Mesothelial cell of epicardium (in vitro differentiated cells): Measurements from ENCODE around the gene PGS1. TPM values are rescaled to one million over a fixed set of nuclear protein-coding genes. Genes with fewer than 3 reads are reported as not detected.

Experiments
- DNase-seq, 2 experiments: peaks; one replicate each; pipeline ENCODE4 v3.0.0; 2021; ENCODE audit warnings: low spot score in 2 of 2; ENCODE audit not compliant: unreplicated experiment in 2 of 2
- H3K27ac Mint-ChIP-seq: 2 replicates; pipeline ENCODE4 v1.8.0; 2021; ENCODE audit warnings: mixed read lengths
- H3K27me3 Mint-ChIP-seq: 2 replicates; pipeline ENCODE4 v1.8.0; 2021; ENCODE audit warnings: low read depth, mixed read lengths
- H3K36me3 Mint-ChIP-seq: 2 replicates; pipeline ENCODE4 v1.8.0; 2021; ENCODE audit warnings: mixed read lengths
- H3K4me1 Mint-ChIP-seq: 2 replicates; pipeline ENCODE4 v1.8.0; 2021; ENCODE audit warnings: mixed read lengths
- H3K4me3 Mint-ChIP-seq: 2 replicates; pipeline ENCODE4 v1.8.0; 2021; ENCODE audit warnings: mild to moderate bottlenecking, moderate library complexity, mixed read lengths
- H3K9me3 Mint-ChIP-seq: 2 replicates; pipeline ENCODE4 v1.8.0; 2021; ENCODE audit warnings: mixed read lengths
- CTCF ChIP-seq: fragments of 200-600 bp; sonication (generic); IDR thresholded peaks from one replicate; pipeline ENCODE4 v1.5.0; 2021; ENCODE audit warnings: antibody characterized with exemption; ENCODE audit not compliant: unreplicated experiment
- total RNA-seq: library from RNA; stranded (reverse); gene quantifications from 3 replicates; pipeline ENCODE4 v1.2.1, GENCODE V29; 2021

Gene PGS1
- total RNA-seq, 1 donor from 2014 or later = 62.3 TPM

GRCh38 chr17:78458736-78459335 lies 80.4 kb downstream of the PGS1 start:
- H3K36me3 Mint-ChIP-seq = no peaks in the 10 kb centered on the region
- H3K27me3 Mint-ChIP-seq = no peaks in the 10 kb centered on the region
- no peaks in the 10 kb centered on the region for H3K4me1 Mint-ChIP-seq
- H3K9me3 Mint-ChIP-seq = no peaks in the 10 kb centered on the region
- H3K27ac Mint-ChIP-seq = no peak overlapping the region
- no peak overlapping the region for H3K4me3 Mint-ChIP-seq
- no peak for TF ChIP-seq CTCF
- DNase-seq = no peak

GRCh38 chr17:78459696-78460095 lies 81.2 kb downstream of the PGS1 start:
- no peaks in the 10 kb centered on the region for H3K36me3 Mint-ChIP-seq
- no peak for DNase-seq
- no peaks in the 10 kb centered on the region for H3K4me1 Mint-ChIP-seq
- H3K9me3 Mint-ChIP-seq = peaks cover 3% of the 10 kb centered on the region
- no peak overlapping the region for H3K27ac Mint-ChIP-seq
- no peak overlapping the region for H3K4me3 Mint-ChIP-seq
- TF ChIP-seq CTCF = no peak
- H3K27me3 Mint-ChIP-seq = no peaks in the 10 kb centered on the region

GRCh38 chr17:78460176-78460675 lies 81.8 kb downstream of the PGS1 start:
- Mint-ChIP-seq H3K4me3 (no peak overlapping the region), H3K27ac (no peak overlapping the region), H3K4me1 (no peaks in the 10 kb centered on the region), H3K36me3 (no peaks in the 10 kb centered on the region), H3K27me3 (no peaks in the 10 kb centered on the region), H3K9me3 (peaks cover 4% of the 10 kb centered on the region)
- DNase-seq = no peak
- TF ChIP-seq CTCF = no peak

- Mint-ChIP-seq H3K27me3 (no peaks in the 10 kb centered on the region), H3K9me3 (peaks cover 4% of the 10 kb centered on the region), H3K4me3 (no peak overlapping the region), H3K36me3 (no peaks in the 10 kb centered on the region), H3K27ac (no peak overlapping the region), H3K4me1 (no peaks in the 10 kb centered on the region)
- DNase-seq = no peak
- TF ChIP-seq CTCF = no peak
These were observed 82.7 kb downstream of the PGS1 start for GRCh38 chr17:78460951-78461798.

GRCh38 chr17:78461799-78462053 lies 83.3 kb downstream of the PGS1 start:
- H3K27ac Mint-ChIP-seq = no peak overlapping the region
- no peak overlapping the region for H3K4me3 Mint-ChIP-seq
- DNase-seq = no peak
- H3K4me1 Mint-ChIP-seq = no peaks in the 10 kb centered on the region
- H3K36me3 Mint-ChIP-seq = no peaks in the 10 kb centered on the region
- H3K27me3 Mint-ChIP-seq = no peaks in the 10 kb centered on the region
- peaks cover 4% of the 10 kb centered on the region for H3K9me3 Mint-ChIP-seq
- TF ChIP-seq CTCF = no peak
